ENCODE data around the gene RAD51B. TPM values are rescaled to one million over a fixed set of nuclear protein-coding genes. Genes with fewer than 3 reads are reported as not detected.

Gene RAD51B
- total RNA-seq, 1 experiment from 2014 or later: 20.0 TPM

DNA sequence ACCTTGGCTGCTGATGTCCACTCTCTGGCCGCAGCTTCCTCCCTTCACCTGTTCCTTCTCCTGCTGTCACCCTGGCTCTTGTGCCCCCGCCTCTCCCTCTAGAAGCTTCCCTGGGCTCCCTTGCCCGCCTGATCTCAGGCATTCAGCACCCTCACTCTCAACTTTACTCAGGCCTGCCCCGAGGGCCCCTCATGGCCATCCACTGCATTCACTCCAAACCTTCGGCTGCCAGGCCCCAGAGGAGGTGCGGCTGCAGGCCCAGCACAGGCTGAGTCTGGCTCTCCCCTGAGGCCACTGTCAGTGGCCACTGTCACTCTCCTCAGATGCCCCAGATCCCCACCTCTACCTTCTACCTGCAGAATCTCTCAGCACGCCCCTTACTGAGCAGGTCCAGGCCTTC lies 789.4 kb downstream of the RAD51B start:
- peaks cover 0 to 8% of the 10 kb centered on the region in 2 experiments; a peak in 1 of 4 replicates for H3K4me1 ChIP-seq (ENCODE audit: control insufficient read depth in 1 of 2, insufficient read depth in 2 of 2, low read length in 2 of 2)
- H3K9ac ChIP-seq (ENCODE audit: low read length): no peak overlapping the region
- ATAC-seq (no peak), DNase-seq (ENCODE audit: low read depth, low spot score) (no peak)
- H3K79me2 ChIP-seq (ENCODE audit: insufficient read depth, low read length): no peaks in the 10 kb centered on the region
- no peak overlapping the region; the same call in 1 of the 2 replicates for H3K27ac ChIP-seq (ENCODE audit: low read depth, low read length)
- TF ChIP-seq POLR2AphosphoS5 (IDR thresholded peaks at IDR 0.05; ENCODE audit: low read depth, low read length) (no peak), ZFX (IDR thresholded peaks at IDR 0.05) (no peak), EZH2phosphoT487 (IDR thresholded peaks at IDR 0.05; ENCODE audit: borderline replicate concordance) (no peak), YY1 (IDR thresholded peaks at IDR 0.05; ENCODE audit: extremely low read depth, insufficient replicate concordance, low read depth, low read length) (no peak), EGR1 (IDR thresholded peaks at IDR 0.05; ENCODE audit: low read depth) (no peak), JUND (IDR thresholded peaks at IDR 0.05) (no peak), ZNF274 (IDR thresholded peaks at IDR 0.05; ENCODE audit: low read depth, low read length) (no peak), ELF1 (IDR thresholded peaks at IDR 0.05; ENCODE audit: borderline replicate concordance, low read depth) (no peak), FOSL1 (IDR thresholded peaks at IDR 0.05; ENCODE audit: low read depth) (no peak), SP1 (IDR thresholded peaks at IDR 0.05; ENCODE audit: low read depth) (no peak), CEBPB (IDR thresholded peaks at IDR 0.05; ENCODE audit: low read depth) (no peak), TCF7L2 (IDR thresholded peaks at IDR 0.05; ENCODE audit: borderline replicate concordance, extremely low read depth, insufficient read depth, insufficient read length) (no peak), MAX (IDR thresholded peaks at IDR 0.05) (no peak), REST (IDR thresholded peaks at IDR 0.05; ENCODE audit: low read depth) (no peak), SIN3A (IDR thresholded peaks at IDR 0.05; ENCODE audit: low read depth) (no peak), CTCF (IDR thresholded peaks at IDR 0.05 in 2 of 3, conservative IDR thresholded peaks at IDR 0.05 in 1 of 3; ENCODE audit: borderline replicate concordance in 1 of 3, insufficient read depth in 1 of 3, low read depth in 2 of 3, low read length in 2 of 3) (no peak), ATF3 (IDR thresholded peaks at IDR 0.05) (no peak), EZH2 (IDR thresholded peaks at IDR 0.05) (no peak), POLR2A (IDR thresholded peaks at IDR 0.05; ENCODE audit: borderline replicate concordance, extremely low read depth, insufficient read depth, insufficient read length) (no peak)
- no peaks in the 10 kb centered on the region for H3K9me2 ChIP-seq (ENCODE audit: insufficient read depth)
- no peak overlapping the region for H2AFZ ChIP-seq (ENCODE audit: low read depth, low read length, poor library complexity, severe bottlenecking)
- ChIA-PET RAD21 (ENCODE audit: low non-redundant PET in 1 of 2, low total read pairs in 2 of 2, uncharacterized antibody in 2 of 2, unreplicated experiment in 2 of 2) (no interaction called here), POLR2A (no interaction called here), CTCF (no interaction called here)
- no peaks in the 10 kb centered on the region for H4K20me1 ChIP-seq (ENCODE audit: insufficient read depth)
- H3K4me2 ChIP-seq (ENCODE audit: low read length): no peak overlapping the region
- intact Hi-C loops (cut with micrococcal nuclease): no loop called here
- no peak overlapping the region for H3K4me3 ChIP-seq (replicated peaks in 1 of 2; ENCODE audit: low read depth in 1 of 2, low read length in 2 of 2)
- H3K9me3 ChIP-seq (ENCODE audit: control insufficient read depth in 1 of 2, insufficient read depth in 1 of 2, low read depth in 1 of 2, low read length in 2 of 2): peaks cover 0 to 12% of the 10 kb centered on the region in 2 experiments; a peak in 1 of 4 replicates
- H3K36me3 ChIP-seq (ENCODE audit: control insufficient read depth in 1 of 2, insufficient read depth in 2 of 2, low read length in 2 of 2): no peaks in the 10 kb centered on the region
- H3K27me3 ChIP-seq (ENCODE audit: insufficient read depth, low read length): no peaks in the 10 kb centered on the region
- no TSS peak for BruUV-seq (replicated peaks)

All from HCT116 (cell line).